Mesodermal cell (in vitro differentiated cells): ENCODE results near the gene BSG.

Experiments used
- H3K27ac ChIP-seq: 2 replicates; pipeline ENCODE4 v1.7.0; 2013; ENCODE audit warnings: mild to moderate bottlenecking, low read depth, low read length, moderate library complexity; ENCODE audit not compliant: severe bottlenecking
- H3K36me3 ChIP-seq: 2 replicates; pipeline ENCODE4 v1.7.1; 2013; ENCODE audit warnings: mild to moderate bottlenecking, low read length, moderate library complexity; ENCODE audit not compliant: control insufficient read depth, insufficient read depth
- H3K4me1 ChIP-seq: one replicate; pipeline ENCODE4 v1.7.1; 2013; ENCODE audit warnings: mild to moderate bottlenecking, low read length; ENCODE audit not compliant: insufficient read depth, control insufficient read depth, poor library complexity, severe bottlenecking
- H3K4me3 ChIP-seq: 2 replicates; pipeline ENCODE4 v1.7.0; 2013; ENCODE audit warnings: low read length, control low read depth, mild to moderate bottlenecking; ENCODE audit not compliant: insufficient read depth, poor library complexity, severe bottlenecking; ENCODE audit errors: extremely low read depth
- H3K9me3 ChIP-seq: 2 replicates; pipeline ENCODE4 v1.7.1; 2013; ENCODE audit warnings: mild to moderate bottlenecking, low read length, moderate library complexity; ENCODE audit not compliant: control insufficient read depth
- WGBS, 2 experiments: methylation state at CpG; one replicate each; pipeline ENCODE4 v1.1.5; 2013; ENCODE audit warnings: missing lambda C conversion rate in 2 of 2; ENCODE audit not compliant: insufficient coverage in 2 of 2; 5-methylcytosine and 5-hydroxymethylcytosine counted together

BSG gene

GRCh38 chr19:610071-610800 is 37.8 kb downstream of the BSG start:
- Histone ChIP-seq H3K9me3 (no peaks in the 10 kb centered on the region), H3K4me3 (no peak overlapping the region), H3K36me3 (peaks cover 9% of the 10 kb centered on the region), H3K4me1 (peaks cover 8% of the 10 kb centered on the region), H3K27ac (peak overlapping the region; percentile 69)
- WGBS, 2 experiments = 87 to 88% methylated on average over 21 to 27 of the region's 38 CpGs

GRCh38 chr19:610801-611480 is 38.5 kb downstream of the BSG start:
- Histone ChIP-seq H3K27ac (peak overlapping the region; percentile 69), H3K36me3 (peaks cover 12% of the 10 kb centered on the region), H3K4me3 (no peak overlapping the region), H3K4me1 (peaks cover 8% of the 10 kb centered on the region), H3K9me3 (no peaks in the 10 kb centered on the region)
- 57 to 60% methylated on average over 28 to 35 of the region's 36 CpGs for WGBS, 2 experiments

GRCh38 chr19:611481-611868 is 39.1 kb downstream of the BSG start:
- WGBS, 2 experiments = 82 to 86% methylated on average over 9 to 10 of the region's 13 CpGs
- H3K36me3 ChIP-seq = peaks cover 12% of the 10 kb centered on the region

GRCh38 chr19:612941-613340 is 40.5 kb downstream of the BSG start:
- Histone ChIP-seq H3K9me3 (no peaks in the 10 kb centered on the region), H3K27ac (no peak overlapping the region), H3K36me3 (peaks cover 21% of the 10 kb centered on the region), H3K4me3 (no peak overlapping the region), H3K4me1 (peaks cover 8% of the 10 kb centered on the region)
- 95 to 96% methylated on average over 33 of the region's 33 CpGs for WGBS, 2 experiments

More at GRCh38 chr19:611481-611868, 39.1 kb downstream of the BSG start:
- Histone ChIP-seq H3K4me3 (no peak overlapping the region), H3K27ac (no peak overlapping the region), H3K9me3 (no peaks in the 10 kb centered on the region), H3K4me1 (peaks cover 8% of the 10 kb centered on the region)

- H3K4me3 ChIP-seq = no peak overlapping the region
- peaks cover 31% of the 10 kb centered on the region for H3K36me3 ChIP-seq
- peaks cover 8% of the 10 kb centered on the region for H3K4me1 ChIP-seq
- WGBS, 2 experiments = 96 to 97% methylated on average over 41 to 54 of the region's 54 CpGs
- no peaks in the 10 kb centered on the region for H3K9me3 ChIP-seq
- H3K27ac ChIP-seq = no peak overlapping the region
Measured at GRCh38 chr19:613732-614567, 41.6 kb downstream of the BSG start.

GRCh38 chr19:615619-616018 is 43.2 kb downstream of the BSG start:
- 87 to 91% methylated on average over 21 to 31 of the region's 33 CpGs for WGBS, 2 experiments

GRCh38 chr19:616062-616700 is 43.8 kb downstream of the BSG start:
- 82 to 90% methylated on average over 28 to 69 of the region's 97 CpGs for WGBS, 2 experiments
- Histone ChIP-seq H3K27ac (no peak overlapping the region), H3K4me1 (peaks cover 4% of the 10 kb centered on the region), H3K36me3 (peaks cover 45% of the 10 kb centered on the region), H3K9me3 (no peaks in the 10 kb centered on the region), H3K4me3 (no peak overlapping the region)

More at GRCh38 chr19:615619-616018, 43.2 kb downstream of the BSG start:
- H3K36me3 ChIP-seq = peaks cover 45% of the 10 kb centered on the region
- H3K4me1 ChIP-seq = peaks cover 8% of the 10 kb centered on the region
- H3K9me3 ChIP-seq = no peaks in the 10 kb centered on the region
- H3K27ac ChIP-seq = no peak overlapping the region
- H3K4me3 ChIP-seq = no peak overlapping the region

- no peak overlapping the region for H3K4me3 ChIP-seq
- no peaks in the 10 kb centered on the region for H3K9me3 ChIP-seq
- no peaks in the 10 kb centered on the region for H3K4me1 ChIP-seq
- no peak overlapping the region for H3K27ac ChIP-seq
- 94 to 97% methylated on average over 40 of the region's 58 CpGs for WGBS, 2 experiments
- H3K36me3 ChIP-seq = peaks cover 49% of the 10 kb centered on the region
Measured at GRCh38 chr19:616747-617526, 44.5 kb downstream of the BSG start.

GRCh38 chr19:617551-618246 is 45.3 kb downstream of the BSG start:
- H3K36me3 ChIP-seq = peaks cover 55% of the 10 kb centered on the region
- WGBS, 2 experiments = 95% methylated on average over 23 to 26 of the region's 29 CpGs
- H3K9me3 ChIP-seq = no peaks in the 10 kb centered on the region
- no peaks in the 10 kb centered on the region for H3K4me1 ChIP-seq
- H3K4me3 ChIP-seq = no peak overlapping the region
- H3K27ac ChIP-seq = no peak overlapping the region
